ENCODE measurements around the gene TREML4. TPM values are rescaled to one million over a fixed set of nuclear protein-coding genes. Genes with fewer than 3 reads are reported as not detected.
A peak's percentile ranks its signal among the peaks of the same experiment; 100 is the strongest.
"Not testable (repeated sequence)": the region's sequence is repeated elsewhere in the genome, so short reads cannot be mapped to it uniquely, and the experiment has no call there.

TREML4 gene
- total RNA-seq, 2 donors from 2014 or later = not detected

- intact Hi-C loops (cut with DNase I); ATAC-seq; DNase-seq: not testable (repeated sequence)
These were observed 18.4 kb downstream of the TREML4 start for GRCh38 chr6:41246529-41246928.

GRCh38 chr6:41247288-41247865 is 19.2 kb downstream of the TREML4 start:
- intact Hi-C loops (cut with DNase I) = no loop called here
- ATAC-seq (no peak), DNase-seq (no peak)

GRCh38 chr6:41247882-41248705 is 19.9 kb downstream of the TREML4 start:
- intact Hi-C loops (cut with DNase I) = no loop called here
- DNase-seq (no peak), ATAC-seq (no peak)

GRCh38 chr6:41252401-41253169 is 24.4 kb downstream of the TREML4 start:
- intact Hi-C loops (cut with DNase I) = no loop called here
- DNase-seq (no peak), ATAC-seq (no peak)

- no peak for DNase-seq
- ATAC-seq = no peak
- intact Hi-C loops (cut with DNase I) = no loop called here
These were observed 27.0 kb downstream of the TREML4 start for GRCh38 chr6:41255110-41255509.

GRCh38 chr6:41255638-41256246 is 27.6 kb downstream of the TREML4 start:
- no peak for DNase-seq
- no peak for ATAC-seq
- intact Hi-C loops (cut with DNase I) = no loop called here

- intact Hi-C loops (cut with DNase I) = no loop called here
- DNase-seq (no peak), ATAC-seq (no peak)
These were observed 28.2 kb downstream of the TREML4 start for GRCh38 chr6:41256383-41256782.

- ATAC-seq = no peak
- no peak for DNase-seq
- intact Hi-C loops (cut with DNase I) = no loop called here
These were observed 29.4 kb downstream of the TREML4 start for GRCh38 chr6:41257369-41258195.

- intact Hi-C loops (cut with DNase I) = no loop called here
- ATAC-seq (no peak), DNase-seq (no peak)
These were observed 30.0 kb downstream of the TREML4 start for GRCh38 chr6:41258196-41258493.

- ATAC-seq (no peak), DNase-seq (no peak)
- intact Hi-C loops (cut with DNase I) = no loop called here
These were observed 34.3 kb downstream of the TREML4 start for GRCh38 chr6:41262401-41262800.

- no peak for DNase-seq
- no peak for ATAC-seq
- intact Hi-C loops (cut with DNase I) = no loop called here
These were observed 35.1 kb downstream of the TREML4 start for GRCh38 chr6:41263267-41263666.

- intact Hi-C loops (cut with DNase I) = no loop called here
- no peak for DNase-seq
- ATAC-seq = no peak
These were observed 38.4 kb downstream of the TREML4 start for GRCh38 chr6:41266541-41266940.

GRCh38 chr6:41268478-41268877 is 40.3 kb downstream of the TREML4 start:
- intact Hi-C loops (cut with DNase I) = no loop called here
- no peak for ATAC-seq
- no peak for DNase-seq

GRCh38 chr6:41269166-41269565 is 41.0 kb downstream of the TREML4 start:
- ATAC-seq (no peak), DNase-seq (no peak)
- intact Hi-C loops (cut with DNase I) = no loop called here

- intact Hi-C loops (cut with DNase I) = no loop called here
- ATAC-seq (no peak), DNase-seq (no peak)
These were observed 41.6 kb downstream of the TREML4 start for GRCh38 chr6:41269716-41270115.

GRCh38 chr6:41271901-41272395 is 43.8 kb downstream of the TREML4 start:
- peak; percentile 47 for DNase-seq
- ATAC-seq = peak; percentile 34 to 77
- intact Hi-C loops (cut with DNase I) = no loop called here

- no peak for ATAC-seq
- DNase-seq = no peak
- intact Hi-C loops (cut with DNase I) = no loop called here
These were observed 44.6 kb downstream of the TREML4 start for GRCh38 chr6:41272591-41273240.

- DNase-seq (no peak), ATAC-seq (no peak)
- intact Hi-C loops (cut with DNase I) = no loop called here
These were observed 45.6 kb downstream of the TREML4 start for GRCh38 chr6:41273714-41274113.

GRCh38 chr6:41274256-41274655 is 46.1 kb downstream of the TREML4 start:
- ATAC-seq = no peak
- DNase-seq = no peak
- intact Hi-C loops (cut with DNase I) = no loop called here
